Mesenchymal stem cell (in vitro differentiated cells and primary cell): ENCODE data around the gene ALK.

ENCODE experiments used
- DNase-seq: peaks from one replicate; pipeline ENCODE4 v3.0.0-alpha.2; 2013
- H2AFZ ChIP-seq: one replicate; pipeline ENCODE4 v1.6.1; 2013; ENCODE audit warnings: low read depth, mild to moderate bottlenecking, control low read depth, inconsistent platforms, low read length, moderate library complexity
- H2AK5ac ChIP-seq: 2 replicates; pipeline ENCODE4 v1.6.1; 2013; ENCODE audit warnings: low read length, moderate library complexity, mild to moderate bottlenecking, inconsistent platforms; ENCODE audit not compliant: severe bottlenecking
- H2BK120ac ChIP-seq: one replicate; pipeline ENCODE4 v1.6.1; 2013; ENCODE audit warnings: low read depth, mild to moderate bottlenecking, inconsistent platforms, low read length, moderate library complexity
- H2BK12ac ChIP-seq, 2 experiments: one replicate each; pipeline ENCODE4 v1.6.1; 2013; ENCODE audit warnings: inconsistent platforms in 2 of 2, low read length in 2 of 2, mild to moderate bottlenecking in 2 of 2, moderate library complexity in 2 of 2, control low read depth in 1 of 2
- H2BK15ac ChIP-seq: one replicate; pipeline ENCODE4 v1.6.1; 2013; ENCODE audit warnings: mild to moderate bottlenecking, low read depth, inconsistent platforms; ENCODE audit not compliant: poor library complexity, severe bottlenecking
- H2BK5ac ChIP-seq: 2 replicates; pipeline ENCODE4 v1.6.1; 2013; ENCODE audit warnings: low read depth, mild to moderate bottlenecking, low read length, control low read depth, inconsistent platforms; ENCODE audit not compliant: poor library complexity, severe bottlenecking
- H3K14ac ChIP-seq, 2 experiments: one replicate each; pipeline ENCODE4 v1.6.1; 2013; ENCODE audit warnings: inconsistent platforms in 2 of 2, low read length in 2 of 2, control low read depth in 1 of 2, mild to moderate bottlenecking in 1 of 2, moderate library complexity in 1 of 2
- H3K18ac ChIP-seq, 2 experiments: one replicate each; pipeline ENCODE4 v1.6.1; 2013; ENCODE audit warnings: inconsistent platforms in 2 of 2, low read length in 2 of 2, control low read depth in 1 of 2, low read depth in 1 of 2, mild to moderate bottlenecking in 1 of 2
- H3K23ac ChIP-seq, 2 experiments: one replicate each; pipeline ENCODE4 v1.6.1; 2013; ENCODE audit warnings: inconsistent platforms in 2 of 2, low read length in 2 of 2, mild to moderate bottlenecking in 2 of 2, moderate library complexity in 2 of 2, control low read depth in 1 of 2
- H3K27ac ChIP-seq: 2 replicates; pipeline ENCODE4 v1.5.1; 2013; ENCODE audit warnings: mild to moderate bottlenecking, moderate library complexity, low read length, control low read depth, inconsistent platforms; ENCODE audit not compliant: poor library complexity, severe bottlenecking
- H3K27me3 ChIP-seq, 2 experiments: 2 replicates each; pipeline versions ENCODE4 v1.6.1 to v1.7.0; 2013; ENCODE audit warnings: low read length in 2 of 2, mild to moderate bottlenecking in 2 of 2, moderate library complexity in 2 of 2, control low read depth in 1 of 2, inconsistent platforms in 1 of 2; ENCODE audit not compliant: control insufficient read depth in 1 of 2, insufficient read depth in 1 of 2
- H3K36me3 ChIP-seq, 2 experiments: 2 replicates each; pipeline versions ENCODE4 v1.6.1 to v1.7.0; 2013; ENCODE audit warnings: low read length in 2 of 2, control low read depth in 1 of 2, inconsistent platforms in 1 of 2, low read depth in 1 of 2, mild to moderate bottlenecking in 1 of 2; ENCODE audit not compliant: insufficient read depth in 2 of 2, control insufficient read depth in 1 of 2
- H3K4ac ChIP-seq, 2 experiments: one replicate each; pipeline ENCODE4 v1.6.1; 2013; ENCODE audit warnings: inconsistent platforms in 2 of 2, low read length in 2 of 2, mild to moderate bottlenecking in 2 of 2, moderate library complexity in 2 of 2, control low read depth in 1 of 2, low read depth in 1 of 2
- H3K4me1 ChIP-seq: 2 replicates; pipeline ENCODE4 v1.6.1; 2013; ENCODE audit warnings: low read depth, low read length, control low read depth; ENCODE audit not compliant: control insufficient read depth, insufficient read depth
- H3K4me2 ChIP-seq: 2 replicates; pipeline ENCODE4 v1.6.1; 2013; ENCODE audit warnings: low read length, mild to moderate bottlenecking, inconsistent platforms; ENCODE audit not compliant: poor library complexity, severe bottlenecking
- H3K4me3 ChIP-seq, 2 experiments: 2 replicates each; pipeline versions ENCODE4 v1.5.1 to v1.7.0; 2013; ENCODE audit warnings: low read length in 2 of 2, mild to moderate bottlenecking in 2 of 2, control low read depth in 1 of 2, low read depth in 1 of 2; ENCODE audit not compliant: insufficient read depth in 1 of 2
- H3K79me1 ChIP-seq: replicated peaks from 2 replicates; pipeline ENCODE4 v1.6.1; 2013; ENCODE audit warnings: mild to moderate bottlenecking, control low read depth, low read length, inconsistent platforms; ENCODE audit not compliant: poor library complexity, severe bottlenecking
- H3K9ac ChIP-seq: 2 replicates; pipeline ENCODE4 v1.7.0; 2013; ENCODE audit warnings: mild to moderate bottlenecking, low read length, moderate library complexity
- H3K9me3 ChIP-seq: 2 replicates; pipeline ENCODE4 v1.7.0; 2013; ENCODE audit warnings: mild to moderate bottlenecking, low read length; ENCODE audit not compliant: control insufficient read depth
- H4K8ac ChIP-seq: one replicate; pipeline ENCODE4 v1.6.1; 2013; ENCODE audit warnings: inconsistent platforms, mild to moderate bottlenecking, low read length, moderate library complexity
- H4K91ac ChIP-seq: one replicate; pipeline ENCODE4 v1.6.1; 2013; ENCODE audit warnings: mild to moderate bottlenecking, low read length, inconsistent platforms
- WGBS: methylation state at CpG from one replicate; pipeline ENCODE4 v1.1.7; 2013; ENCODE audit warnings: mixed read lengths; 5-methylcytosine and 5-hydroxymethylcytosine counted together

ALK gene

GRCh38 chr2:29524652-29525051 lies 396.7 kb downstream of the ALK start:
- H3K4me3 ChIP-seq: no peak overlapping the region

GRCh38 chr2:29522951-29523669 lies 398.3 kb downstream of the ALK start:
- Histone ChIP-seq H3K23ac (peak overlapping the region in 1 of 2 experiments; percentile 53), H3K9ac (no peak overlapping the region), H4K8ac (no peak overlapping the region), H3K36me3 (no peaks in the 10 kb centered on the region), H3K79me1 (no peaks in the 10 kb centered on the region), H2BK5ac (no peak overlapping the region), H3K27me3 (no peaks in the 10 kb centered on the region), H3K4me2 (no peak overlapping the region), H3K18ac (no peak overlapping the region), H3K4ac (no peak overlapping the region), H2AK5ac (no peak overlapping the region), H3K9me3 (no peaks in the 10 kb centered on the region), H2BK120ac (no peak overlapping the region), H4K91ac (no peak overlapping the region), H3K4me1 (no peaks in the 10 kb centered on the region), H2BK15ac (no peak overlapping the region), H3K14ac (no peak overlapping the region), H2BK12ac (no peak overlapping the region), H2AFZ (no peak overlapping the region), H3K27ac (no peak overlapping the region), H3K4me3 (no peak overlapping the region)
- 51% methylated on average over 5 of the region's 5 CpGs for WGBS
- peak; percentile 66 for DNase-seq

More at GRCh38 chr2:29524652-29525051, 396.7 kb downstream of the ALK start:
- Histone ChIP-seq H4K8ac (no peak overlapping the region), H3K14ac (no peak overlapping the region), H3K4me1 (no peaks in the 10 kb centered on the region), H2BK15ac (no peak overlapping the region), H2AK5ac (no peak overlapping the region), H3K27ac (no peak overlapping the region), H3K27me3 (no peaks in the 10 kb centered on the region), H3K9ac (no peak overlapping the region), H2BK120ac (no peak overlapping the region), H4K91ac (no peak overlapping the region), H2BK5ac (no peak overlapping the region), H2AFZ (no peak overlapping the region), H3K4ac (no peak overlapping the region), H2BK12ac (no peak overlapping the region), H3K18ac (no peak overlapping the region), H3K9me3 (no peaks in the 10 kb centered on the region), H3K4me2 (no peak overlapping the region), H3K79me1 (no peaks in the 10 kb centered on the region), H3K23ac (no peak overlapping the region), H3K36me3 (no peaks in the 10 kb centered on the region)
- WGBS: 82% methylated on average over 1 of the region's 1 CpG
- no peak for DNase-seq

GRCh38 chr2:29520001-29520400 lies 401.4 kb downstream of the ALK start:
- H3K79me1 ChIP-seq: no peaks in the 10 kb centered on the region
- no peak overlapping the region for H4K91ac ChIP-seq
- H2AK5ac ChIP-seq: no peak overlapping the region
- H3K27ac ChIP-seq: no peak overlapping the region
- no peak overlapping the region for H2BK120ac ChIP-seq
- H3K27me3 ChIP-seq: no peaks in the 10 kb centered on the region
- no peak overlapping the region for H3K4me3 ChIP-seq
- H3K9ac ChIP-seq: no peak overlapping the region
- no peak overlapping the region for H2AFZ ChIP-seq
- no peaks in the 10 kb centered on the region for H3K36me3 ChIP-seq
- 51% methylated on average over 4 of the region's 5 CpGs for WGBS
- no peak overlapping the region for H3K23ac ChIP-seq
- no peak overlapping the region for H2BK5ac ChIP-seq
- no peak overlapping the region for H3K14ac ChIP-seq
- H3K9me3 ChIP-seq: no peaks in the 10 kb centered on the region
- no peak overlapping the region for H2BK12ac ChIP-seq
- H3K18ac ChIP-seq: no peak overlapping the region
- H4K8ac ChIP-seq: no peak overlapping the region
- H3K4me1 ChIP-seq: no peaks in the 10 kb centered on the region
- no peak overlapping the region for H2BK15ac ChIP-seq
- no peak overlapping the region for H3K4me2 ChIP-seq
- DNase-seq: peak; percentile 15
- H3K4ac ChIP-seq: no peak overlapping the region

- Histone ChIP-seq H2BK15ac (no peak overlapping the region), H3K9me3 (no peaks in the 10 kb centered on the region), H3K27me3 (no peaks in the 10 kb centered on the region), H3K9ac (peak overlapping the region; percentile 39), H3K4me3 (no peak overlapping the region), H3K4ac (no peak overlapping the region), H4K91ac (no peak overlapping the region), H2AK5ac (no peak overlapping the region), H3K4me2 (no peak overlapping the region), H4K8ac (no peak overlapping the region), H3K36me3 (no peaks in the 10 kb centered on the region), H3K79me1 (no peaks in the 10 kb centered on the region), H2AFZ (no peak overlapping the region), H3K27ac (no peak overlapping the region), H3K14ac (no peak overlapping the region), H2BK120ac (no peak overlapping the region), H3K18ac (no peak overlapping the region), H3K4me1 (no peaks in the 10 kb centered on the region), H2BK5ac (no peak overlapping the region), H2BK12ac (no peak overlapping the region), H3K23ac (no peak overlapping the region)
- WGBS: 94% methylated on average over 3 of the region's 3 CpGs
- DNase-seq: peak; percentile 38
These were observed 402.0 kb downstream of the ALK start for GRCh38 chr2:29519338-29519925.
